HG02970 (cell line): Measurements from ENCODE around the gene UTF1.
"Not testable (repeated sequence)": the region's sequence is repeated elsewhere in the genome, so short reads cannot be mapped to it uniquely, and the experiment has no call there.

Source experiments
- ATAC-seq: cut with Tn5 transposase; IDR thresholded peaks from one replicate; pipeline ENCODE4 v1.9.1; 2021; ENCODE audit warnings: mild to moderate bottlenecking, moderate library complexity, moderate number of reproducible peaks; ENCODE audit not compliant: unreplicated experiment, low FRiP score

Gene UTF1

DNA sequence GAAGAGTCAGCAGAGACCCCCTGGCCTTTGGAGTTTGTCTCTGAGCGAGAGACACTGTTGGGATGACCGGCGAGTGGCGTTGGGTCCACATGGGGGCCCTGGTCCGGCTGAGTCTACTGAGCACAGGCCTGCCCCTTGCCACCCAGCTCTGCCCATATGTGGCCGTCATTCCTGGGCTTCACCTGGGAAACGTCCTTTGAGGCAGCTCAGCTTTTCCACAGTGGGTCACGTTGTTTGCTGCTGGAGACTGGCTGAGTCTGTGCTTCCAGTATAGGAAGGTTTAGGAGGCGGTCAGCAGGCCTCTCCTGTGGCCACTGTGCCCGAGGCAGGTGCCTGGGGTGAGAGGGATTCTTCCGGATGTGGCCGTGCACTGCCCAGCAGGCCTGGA lies 29.6 kb downstream of the UTF1 start:
- ATAC-seq = no peak

DNA sequence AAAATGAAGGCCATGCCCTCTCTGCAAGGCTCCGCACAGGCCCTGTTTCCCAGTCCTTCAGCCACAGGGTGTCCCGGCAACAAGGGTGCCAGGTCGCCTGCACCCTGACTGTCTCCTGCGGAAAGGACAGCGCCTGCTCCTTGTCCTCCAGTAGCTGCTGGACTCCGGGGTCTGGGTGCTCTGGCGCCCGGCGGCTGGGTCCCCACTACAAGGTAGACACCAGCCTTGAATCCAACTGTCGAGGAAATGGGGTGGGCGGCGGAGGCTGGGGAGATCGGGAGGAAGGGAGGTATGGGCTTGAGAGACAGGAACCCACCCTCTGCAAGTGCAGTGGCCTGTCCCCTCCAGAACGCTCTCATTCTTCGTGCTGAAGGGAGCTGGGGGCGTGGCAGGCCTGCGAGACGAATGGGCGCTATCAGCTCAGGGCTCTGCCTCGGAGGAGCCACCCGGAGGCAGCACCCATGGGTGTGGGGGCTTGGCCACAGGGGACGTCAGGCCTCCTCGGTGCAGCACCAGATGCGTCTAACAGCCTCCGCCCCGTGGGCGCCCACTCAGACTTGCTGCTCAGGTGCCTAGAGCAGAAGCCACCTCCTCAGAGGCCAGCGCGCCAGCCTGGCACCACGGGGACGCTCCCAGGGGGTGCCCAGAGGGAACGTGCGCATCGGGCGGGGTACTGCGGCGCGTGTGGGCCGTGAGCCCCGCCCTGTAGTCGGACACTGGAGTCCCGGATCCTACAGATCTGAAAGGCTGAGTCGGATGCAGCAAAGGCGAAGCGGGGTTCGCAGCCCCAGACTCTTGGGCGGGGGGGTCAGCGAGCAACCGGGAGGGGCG lies 31.1 kb downstream of the UTF1 start:
- ATAC-seq = peak; percentile 30

DNA sequence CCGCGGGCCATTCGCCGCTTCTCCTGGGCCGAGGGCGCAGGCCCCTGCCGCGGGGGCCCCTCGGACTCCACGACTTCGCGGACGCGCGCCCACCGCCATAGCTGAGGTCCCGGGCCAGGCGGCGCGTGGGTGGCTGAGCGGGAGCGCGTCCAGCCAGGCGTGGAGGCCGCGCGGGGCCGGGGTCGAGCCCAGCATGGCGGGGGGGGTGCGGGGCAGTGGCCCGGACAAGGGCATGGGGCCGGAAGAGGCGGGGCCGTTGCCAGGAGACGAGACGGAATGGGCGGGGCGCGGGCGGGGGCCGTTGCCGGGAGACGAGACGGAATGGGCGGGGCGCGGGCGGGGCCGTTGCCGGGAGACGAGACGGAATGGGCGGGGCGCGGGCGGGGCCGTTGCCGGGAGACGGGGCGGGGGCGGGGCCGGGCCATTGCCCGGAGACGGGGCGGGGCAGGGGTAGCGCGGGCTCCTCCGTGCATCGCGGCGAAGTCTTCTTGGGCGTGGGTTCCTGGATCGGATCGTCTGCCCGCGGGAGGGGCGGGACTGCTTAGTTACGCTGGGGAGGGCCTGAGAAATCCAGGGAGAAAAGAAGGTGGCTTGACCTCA lies 31.8 kb downstream of the UTF1 start:
- ATAC-seq = peak; percentile 51

DNA sequence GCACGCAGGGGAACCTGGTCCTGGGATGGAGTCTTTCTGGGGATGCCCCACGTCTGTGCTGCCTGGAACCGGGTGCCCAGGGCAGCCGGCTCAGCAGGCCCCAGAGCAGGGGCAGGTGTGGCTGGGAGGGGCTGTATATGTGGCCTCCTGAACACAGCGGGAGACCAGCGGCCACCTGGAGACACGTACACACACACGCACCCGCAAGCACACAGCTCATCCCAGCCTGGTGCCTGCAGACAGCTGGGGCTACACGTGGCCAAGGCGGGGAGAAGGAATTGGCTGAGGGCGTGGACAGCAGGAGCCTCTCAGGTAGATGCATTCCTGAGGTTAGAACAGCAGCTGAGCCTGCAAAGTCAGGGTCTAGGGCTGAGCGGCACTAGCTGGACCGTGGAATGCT lies 32.7 kb downstream of the UTF1 start:
- no peak for ATAC-seq

DNA sequence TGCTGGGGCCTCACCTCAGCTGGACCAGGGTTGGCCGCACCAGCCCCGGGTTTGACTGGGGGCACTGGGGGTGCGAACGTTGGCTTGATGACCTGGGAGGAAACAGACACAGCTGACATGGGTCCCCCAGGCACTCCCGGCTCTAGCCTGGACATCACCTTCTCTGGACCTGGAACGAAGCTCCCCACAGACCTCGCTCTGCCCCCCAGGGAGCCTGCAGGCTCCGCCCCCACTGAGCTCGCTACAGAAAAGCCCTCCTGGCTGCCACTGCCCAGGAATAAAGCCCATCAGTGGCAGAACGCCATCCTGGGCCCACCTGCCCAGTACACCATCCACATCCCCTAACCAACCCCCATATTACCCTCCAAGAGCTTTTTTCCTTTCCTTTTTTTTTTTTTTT lies 33.7 kb downstream of the UTF1 start:
- ATAC-seq = no peak

DNA sequence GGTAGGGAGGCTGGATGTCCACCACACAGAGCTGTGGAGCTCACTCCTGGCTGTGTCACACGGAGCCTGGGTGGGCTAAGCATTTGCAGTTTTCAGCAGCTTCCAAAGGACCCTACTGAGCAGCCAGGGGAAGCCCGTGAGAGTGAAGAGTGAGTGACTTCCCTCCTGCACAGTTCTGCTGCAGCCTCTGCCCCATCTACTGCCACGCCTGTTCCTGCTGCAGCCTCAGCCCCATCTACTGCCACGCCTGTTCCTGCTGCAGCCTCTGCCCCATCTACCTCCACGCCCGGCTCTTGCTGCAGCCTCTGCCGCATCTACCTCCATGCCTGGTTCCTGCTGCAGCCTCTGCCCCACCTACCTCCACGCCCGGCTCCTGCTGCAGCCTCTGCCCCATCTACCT lies 34.4 kb downstream of the UTF1 start:
- no peak for ATAC-seq

DNA sequence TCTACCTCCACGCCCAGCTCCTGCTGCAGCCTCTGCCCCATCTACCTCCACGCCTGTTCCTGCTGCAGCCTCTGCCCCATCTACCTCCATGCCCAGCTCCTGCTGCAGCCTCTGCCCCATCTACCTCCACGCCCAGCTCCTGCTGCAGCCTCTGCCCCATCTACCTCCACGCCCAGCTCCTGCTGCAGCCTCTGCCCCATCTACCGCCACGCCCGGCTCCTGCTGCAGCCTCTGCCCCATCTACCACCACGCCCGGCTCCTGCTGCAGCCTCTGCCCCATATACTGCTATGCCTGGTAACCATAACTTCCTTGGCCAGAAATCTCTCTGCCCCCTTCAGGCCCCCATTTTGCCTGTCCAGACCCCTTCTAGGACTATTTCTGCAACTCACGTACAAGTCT lies 35.0 kb downstream of the UTF1 start:
- ATAC-seq = not testable (repeated sequence)

DNA sequence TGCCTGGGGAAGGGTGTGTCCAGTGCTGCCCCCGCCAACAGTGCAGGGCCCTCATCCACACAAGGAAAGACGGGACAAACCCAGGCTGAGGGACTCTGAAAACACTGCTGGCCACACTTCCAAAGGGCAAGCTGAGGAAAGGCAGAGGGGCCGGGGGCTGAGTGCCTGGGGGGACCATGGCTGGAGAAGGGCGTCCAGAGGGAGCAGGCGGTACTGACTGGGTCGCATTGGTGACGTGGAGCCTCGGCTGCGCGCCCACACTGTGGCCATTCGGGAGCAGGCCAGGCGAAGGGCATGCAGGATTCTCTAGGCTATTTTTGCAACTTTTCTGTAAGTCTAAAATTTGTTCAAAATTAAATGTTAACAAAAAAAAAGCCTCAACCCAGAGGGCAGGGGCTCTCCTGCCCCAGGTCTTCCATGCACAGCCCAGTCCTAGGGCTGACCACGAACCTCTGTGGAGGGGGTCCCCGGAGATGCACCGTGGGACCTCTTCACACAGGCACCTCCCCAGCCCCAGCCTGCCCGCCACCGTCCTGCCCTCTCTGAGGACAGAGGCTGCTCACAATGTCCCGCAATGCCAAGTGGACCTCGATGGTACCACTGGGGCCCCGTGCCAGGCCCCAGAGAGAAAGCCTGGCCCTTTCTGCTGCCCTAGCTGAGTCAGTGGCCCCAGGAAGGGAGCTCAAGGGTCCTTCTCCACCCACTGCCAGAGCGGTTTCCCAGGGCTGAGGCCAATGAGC lies 36.2 kb downstream of the UTF1 start:
- no peak for ATAC-seq

DNA sequence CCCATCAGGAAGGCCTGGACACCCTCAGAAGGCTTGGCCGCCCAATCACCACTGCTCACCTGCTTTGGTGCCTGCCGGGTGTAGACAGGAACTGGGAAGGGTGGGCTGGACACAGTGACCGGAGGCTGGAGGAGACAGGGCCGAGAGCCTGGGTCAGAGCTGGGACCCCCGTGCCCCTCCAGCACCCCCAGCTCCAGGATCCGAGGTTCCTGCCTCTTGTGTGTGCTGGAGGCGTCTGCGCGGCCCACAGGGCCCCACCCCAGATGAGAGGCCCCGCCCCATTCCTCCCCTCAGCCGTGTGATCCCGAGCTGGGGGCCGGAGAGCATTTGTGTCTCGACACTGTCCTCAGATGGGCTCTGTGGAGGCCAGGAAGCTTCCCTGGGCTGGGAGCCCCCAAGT lies 37.3 kb downstream of the UTF1 start:
- ATAC-seq = no peak

DNA sequence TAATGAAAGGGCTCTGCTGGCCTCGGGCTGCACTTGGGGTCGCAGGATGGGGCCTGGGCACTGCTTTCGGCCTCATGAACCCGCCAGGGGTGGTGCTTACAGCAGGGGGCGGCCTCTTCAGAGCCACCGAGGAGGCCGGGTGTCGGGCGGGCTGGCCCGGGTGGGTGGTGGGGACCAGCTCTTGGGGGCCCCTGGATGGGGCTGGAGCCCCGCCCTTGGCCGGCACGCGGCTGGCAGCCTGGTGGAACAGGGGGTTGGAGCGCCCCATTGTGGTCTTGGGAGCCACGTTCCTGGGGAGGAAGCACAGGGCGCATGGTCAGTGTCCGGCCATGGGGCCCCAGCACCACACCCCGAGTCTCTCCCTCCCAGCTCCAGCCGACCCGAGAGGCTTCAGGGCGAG lies 37.8 kb downstream of the UTF1 start:
- no peak for ATAC-seq

DNA sequence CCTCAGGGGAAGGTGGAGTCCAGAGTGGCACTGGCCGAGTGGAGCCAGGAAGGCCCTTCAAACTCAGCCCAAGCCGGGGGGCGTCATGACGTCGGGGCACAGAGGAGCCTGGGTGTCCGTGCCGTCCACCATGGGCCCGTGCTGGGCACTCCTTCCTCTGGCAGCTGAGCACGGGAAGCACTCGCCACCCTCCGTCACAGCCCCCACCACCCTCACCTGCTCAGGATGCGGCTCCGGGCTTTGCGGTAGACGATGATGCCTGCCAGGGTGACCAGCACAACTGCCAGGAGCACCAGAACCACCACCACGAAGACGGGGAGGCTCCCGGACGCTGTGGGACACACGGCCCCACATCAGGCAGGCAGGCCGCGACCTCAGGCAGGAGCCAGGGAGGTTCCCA lies 38.5 kb downstream of the UTF1 start:
- no peak for ATAC-seq

DNA sequence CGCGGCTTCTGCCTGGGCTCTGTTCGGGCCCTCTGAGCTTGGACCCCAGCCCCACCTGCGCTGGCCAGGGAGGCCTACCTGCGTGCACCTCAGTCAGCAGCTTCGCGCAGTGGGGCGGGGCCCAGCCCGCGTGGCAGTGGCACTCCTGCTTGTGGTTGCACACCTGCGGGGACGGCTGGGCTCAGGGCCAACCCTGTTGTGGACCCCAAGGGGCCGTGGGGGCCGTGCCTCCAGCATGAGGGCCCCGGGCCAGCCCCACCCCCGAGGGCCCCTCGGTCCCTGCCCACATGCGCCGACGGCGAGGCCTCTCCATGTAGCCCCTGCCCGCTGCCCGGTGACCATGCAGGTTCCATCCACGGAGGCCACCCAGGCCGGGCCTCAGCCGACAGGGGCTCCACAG lies 39.4 kb downstream of the UTF1 start:
- ATAC-seq = no peak

DNA sequence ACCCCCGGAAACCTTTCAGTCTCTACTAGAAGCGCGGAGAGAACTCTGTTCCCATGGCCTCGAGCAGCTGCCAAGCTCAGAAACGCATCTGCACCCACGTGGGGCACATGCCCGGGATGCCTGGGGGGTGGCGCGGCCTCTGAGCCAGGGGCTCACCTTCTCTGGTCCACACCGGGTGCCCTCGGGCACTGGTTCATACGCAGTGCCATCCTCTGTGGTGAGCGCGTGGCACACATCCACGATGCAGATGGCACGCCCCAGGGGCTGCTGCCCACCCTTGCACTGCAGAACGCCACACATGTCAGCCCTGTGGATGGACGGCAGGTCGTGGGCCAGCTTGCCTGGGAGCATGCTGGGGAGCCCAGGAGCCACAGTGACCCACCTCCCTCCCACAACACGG lies 40.2 kb downstream of the UTF1 start:
- ATAC-seq = no peak

DNA sequence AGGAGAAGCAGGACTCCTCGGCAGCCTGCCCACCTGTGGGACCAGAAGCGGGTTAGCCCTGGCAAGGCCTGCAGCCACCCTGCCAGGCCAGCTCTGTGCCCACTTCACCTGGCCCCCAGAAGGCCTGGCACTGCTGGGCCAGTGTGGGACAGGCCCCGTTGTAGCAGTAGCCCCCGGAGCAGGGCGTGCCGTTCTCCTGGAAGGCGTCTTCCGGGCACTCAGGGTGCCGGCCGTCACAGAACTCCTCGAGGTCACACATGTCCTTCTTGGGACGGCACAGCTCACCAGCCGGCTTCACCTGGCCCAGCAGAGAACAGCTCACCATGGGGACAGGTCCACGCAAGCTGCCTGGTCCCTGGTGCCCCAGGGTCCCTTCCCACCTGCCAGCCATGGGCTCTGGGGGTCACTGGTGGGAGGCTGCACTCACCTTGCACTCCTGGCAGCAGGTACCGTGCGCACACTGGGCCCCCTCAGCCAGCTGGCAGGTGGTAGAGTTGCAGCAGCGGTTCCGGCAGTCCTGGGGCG lies 40.8 kb downstream of the UTF1 start:
- ATAC-seq = no peak

DNA sequence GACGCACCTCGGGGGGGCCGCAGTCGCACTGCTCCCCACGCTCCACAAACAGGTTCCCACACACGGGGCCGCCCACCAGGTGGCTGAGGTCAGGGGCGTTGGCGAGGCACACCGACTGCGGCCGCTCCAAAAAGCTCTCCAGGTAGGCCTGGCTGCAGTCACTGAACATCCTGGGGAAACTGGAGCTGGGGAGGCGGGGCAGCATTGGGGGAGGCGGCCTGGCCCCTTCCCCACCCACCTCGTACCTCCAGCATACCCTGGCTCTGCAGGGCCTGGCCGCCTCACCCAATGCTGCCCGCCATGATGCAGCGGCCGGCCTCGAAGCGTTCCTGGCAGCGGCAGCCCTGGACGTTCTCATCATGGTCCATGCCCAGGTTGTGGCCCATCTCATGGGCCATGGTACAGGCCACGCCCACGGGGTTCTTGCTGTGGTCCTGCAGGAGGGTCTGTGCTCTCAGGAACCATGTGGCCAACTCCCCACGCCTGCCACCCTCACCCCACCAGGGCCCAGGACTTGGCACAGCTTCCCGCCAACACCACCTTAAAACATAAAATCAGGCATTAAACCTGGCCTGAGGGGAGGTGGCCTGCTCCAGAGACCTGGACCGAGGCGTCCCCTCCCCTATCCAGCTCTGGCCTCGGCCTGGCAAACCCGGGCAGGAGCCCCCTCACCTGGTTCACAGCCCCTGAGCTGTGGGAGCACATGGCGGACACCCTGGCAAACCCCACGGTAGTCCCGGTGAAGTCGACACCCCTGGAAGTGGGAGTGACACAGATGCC lies 41.7 kb downstream of the UTF1 start:
- no peak for ATAC-seq

DNA sequence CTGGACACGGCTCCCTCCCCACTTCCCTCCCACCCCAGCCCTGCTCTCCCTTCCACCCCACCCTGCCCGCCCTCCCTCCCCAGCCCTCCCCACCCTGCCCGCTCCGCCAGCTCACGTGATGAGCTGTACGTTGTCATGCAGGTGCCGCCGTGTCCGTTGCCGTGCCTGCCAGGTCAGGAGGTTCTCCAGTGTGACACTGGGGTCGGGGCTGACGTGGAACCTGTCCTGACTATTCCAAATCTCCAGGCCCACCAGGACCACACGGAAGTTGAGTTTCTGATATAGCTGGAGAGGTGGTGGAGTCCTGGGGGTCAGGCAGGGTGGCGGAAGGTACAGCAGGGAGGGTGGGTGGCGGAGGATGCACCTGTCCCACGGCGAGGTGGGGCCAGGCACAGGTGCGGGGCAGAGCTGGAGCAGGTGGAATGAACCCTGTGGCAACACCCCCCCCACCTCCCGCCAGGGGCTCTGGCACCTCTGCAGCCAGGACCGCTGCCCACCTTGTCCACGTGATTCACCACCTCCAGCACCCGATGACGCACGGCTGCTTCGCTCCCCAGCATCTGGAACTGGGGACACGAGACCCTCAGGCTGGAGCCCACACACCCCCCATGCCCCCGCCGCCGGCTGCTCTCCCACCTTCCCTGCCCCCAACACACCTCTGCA lies 42.4 kb downstream of the UTF1 start:
- ATAC-seq = no peak

DNA sequence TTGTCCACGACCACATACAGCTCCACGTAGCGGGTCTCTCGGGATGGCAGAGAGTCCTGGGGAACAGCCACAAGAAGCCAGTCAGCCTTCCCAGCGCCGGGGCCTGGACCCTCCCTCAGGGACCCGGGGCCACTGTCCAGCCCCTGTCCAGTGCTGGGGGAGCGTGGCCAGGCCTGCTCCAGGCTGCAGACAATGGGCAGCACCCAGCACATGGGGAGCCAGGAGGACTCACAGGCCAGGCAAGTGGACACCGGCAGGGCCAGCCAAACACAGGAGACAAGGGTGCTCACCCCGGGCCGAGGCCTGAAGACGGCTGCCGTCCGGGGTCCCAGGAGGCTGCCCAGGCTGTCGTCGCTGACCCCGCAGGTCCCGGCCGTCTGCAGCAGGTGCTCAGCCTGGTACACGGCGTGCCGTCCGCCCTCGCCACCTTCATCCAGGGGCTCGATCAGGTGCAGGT lies 43.0 kb downstream of the UTF1 start:
- ATAC-seq = no peak

DNA sequence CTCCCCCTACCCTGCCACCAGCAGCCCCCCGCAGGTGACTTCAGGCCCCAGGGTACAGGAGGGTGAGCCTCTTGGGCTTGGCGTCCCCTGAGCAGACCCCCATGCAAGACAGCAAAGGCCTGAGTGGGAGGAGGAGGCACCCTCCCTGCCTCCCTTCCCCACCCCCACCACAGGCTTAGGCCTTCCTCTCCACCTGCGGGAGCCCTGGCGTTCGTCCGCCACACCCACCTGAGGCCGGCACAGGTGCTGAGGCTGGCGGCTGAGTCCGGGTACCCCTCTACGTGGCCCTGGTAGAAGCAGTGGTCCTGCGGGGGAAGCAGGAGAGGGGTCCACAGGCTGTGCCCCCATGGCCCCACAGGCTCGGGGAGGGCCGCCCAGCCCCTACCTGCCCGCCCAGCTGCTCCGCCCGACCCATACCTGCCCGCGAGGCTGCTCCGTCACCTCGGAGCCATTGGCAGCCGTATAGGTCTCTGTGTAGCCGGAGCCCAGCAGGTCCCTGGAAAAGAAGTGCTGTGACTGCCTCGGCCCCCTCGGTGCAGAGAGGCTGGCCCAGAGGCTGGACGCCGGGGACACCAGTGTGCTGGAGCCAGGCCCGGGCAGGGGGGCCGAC lies 43.6 kb downstream of the UTF1 start:
- ATAC-seq = no peak
